ENCODE data around the gene LATS2.

- no peak for TF ChIP-seq PKNOX1 (IDR thresholded peaks at IDR 0.05)
- no peak for TF ChIP-seq SUZ12 (IDR thresholded peaks at IDR 0.05)
- TF ChIP-seq TARDBP (IDR thresholded peaks at IDR 0.05): no peak
Observed at GRCh38 chr13:21079221-21079620, 17.8 kb upstream of the LATS2 start.
